Stimulated activated CD8-positive, alpha-beta memory T cell treated with anti-CD3 and anti-CD28 coated beads, Interleukin-12 subunit alpha, Interleukin-12 subunit beta, amount 100 ng/mL, for 1 hour (primary cell): Measurements from ENCODE around the gene POM121.
"Not testable (repeated sequence)": the region's sequence is repeated elsewhere in the genome, so short reads cannot be mapped to it uniquely, and the experiment has no call there.

ENCODE experiments used
- DNase-seq: peaks from one replicate; pipeline ENCODE4 v3.0.0-alpha.2; 2020; ENCODE audit warnings: low read depth

POM121 gene

DNA sequence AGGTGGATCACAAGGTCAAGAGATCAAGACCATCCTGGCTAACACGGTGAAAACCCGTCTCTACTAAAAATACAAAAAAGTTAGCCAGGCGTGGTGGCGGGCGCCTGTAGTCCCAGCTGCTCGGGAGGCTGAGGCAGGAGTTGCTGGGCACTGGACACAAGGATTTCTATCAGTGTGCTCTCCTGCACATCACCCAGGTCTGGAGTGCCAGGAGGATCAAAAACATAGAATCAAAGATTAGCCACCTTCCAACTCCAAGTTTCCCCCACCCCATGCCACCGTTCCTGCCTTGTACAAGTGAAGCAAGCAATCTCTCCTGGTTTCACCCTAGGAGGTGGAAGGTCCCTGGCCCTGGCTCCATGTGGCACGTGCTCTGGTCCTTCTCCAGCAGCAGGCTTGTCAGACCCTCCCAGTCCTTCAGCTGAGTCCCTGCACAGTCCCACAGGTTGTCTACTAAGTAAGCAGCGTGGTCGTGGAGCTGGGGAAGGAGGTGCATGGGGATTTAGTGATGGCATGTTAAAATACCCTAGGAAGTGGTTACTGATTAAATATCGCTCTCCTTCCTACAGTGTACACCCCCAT, 73.1 kb downstream of the POM121 start:
- DNase-seq: not testable (repeated sequence)
